Right kidney (tissue), 9 donors: ENCODE measurements around the gene TRAPPC11.
"Not testable (repeated sequence)": the region's sequence is repeated elsewhere in the genome, so short reads cannot be mapped to it uniquely, and the experiment has no call there.

Experiments used
- DNase-seq: peaks from one replicate; pipeline ENCODE4 v3.0.0-alpha.2; 2016
- long read RNA-seq, 8 donors: transcript quantifications; one replicate each; lab custom pipeline, GENCODE V29; 2026

The TRAPPC11 gene
- long read RNA-seq, donor 1, full-length matches to known transcripts: 3 of 15 reads
- long read RNA-seq, donor 1, partial matches to known transcripts: 12 of 15 reads
- long read RNA-seq, donor 1, other reads (novel, unspliced or antisense): 0 of 15 reads
- long read RNA-seq, donor 2, full-length matches to known transcripts: 1 of 1 reads
- long read RNA-seq, donor 2, partial matches to known transcripts: 0 of 1 reads
- long read RNA-seq, donor 2, other reads (novel, unspliced or antisense): 0 of 1 reads
- long read RNA-seq, donor 3, full-length matches to known transcripts: 3 of 3 reads
- long read RNA-seq, donor 3, partial matches to known transcripts: 0 of 3 reads
- long read RNA-seq, donor 3, other reads (novel, unspliced or antisense): 0 of 3 reads
- long read RNA-seq, donor 4, full-length matches to known transcripts: 1 of 1 reads
- long read RNA-seq, donor 4, partial matches to known transcripts: 0 of 1 reads
- long read RNA-seq, donor 4, other reads (novel, unspliced or antisense): 0 of 1 reads
- long read RNA-seq, donor 5: 0 reads
- long read RNA-seq, donor 6: 0 reads
- long read RNA-seq, donor 7, full-length matches to known transcripts: 5 of 5 reads
- long read RNA-seq, donor 7, partial matches to known transcripts: 0 of 5 reads
- long read RNA-seq, donor 7, other reads (novel, unspliced or antisense): 0 of 5 reads
- long read RNA-seq, donor 8, full-length matches to known transcripts: 2 of 2 reads
- long read RNA-seq, donor 8, partial matches to known transcripts: 0 of 2 reads
- long read RNA-seq, donor 8, other reads (novel, unspliced or antisense): 0 of 2 reads

DNA sequence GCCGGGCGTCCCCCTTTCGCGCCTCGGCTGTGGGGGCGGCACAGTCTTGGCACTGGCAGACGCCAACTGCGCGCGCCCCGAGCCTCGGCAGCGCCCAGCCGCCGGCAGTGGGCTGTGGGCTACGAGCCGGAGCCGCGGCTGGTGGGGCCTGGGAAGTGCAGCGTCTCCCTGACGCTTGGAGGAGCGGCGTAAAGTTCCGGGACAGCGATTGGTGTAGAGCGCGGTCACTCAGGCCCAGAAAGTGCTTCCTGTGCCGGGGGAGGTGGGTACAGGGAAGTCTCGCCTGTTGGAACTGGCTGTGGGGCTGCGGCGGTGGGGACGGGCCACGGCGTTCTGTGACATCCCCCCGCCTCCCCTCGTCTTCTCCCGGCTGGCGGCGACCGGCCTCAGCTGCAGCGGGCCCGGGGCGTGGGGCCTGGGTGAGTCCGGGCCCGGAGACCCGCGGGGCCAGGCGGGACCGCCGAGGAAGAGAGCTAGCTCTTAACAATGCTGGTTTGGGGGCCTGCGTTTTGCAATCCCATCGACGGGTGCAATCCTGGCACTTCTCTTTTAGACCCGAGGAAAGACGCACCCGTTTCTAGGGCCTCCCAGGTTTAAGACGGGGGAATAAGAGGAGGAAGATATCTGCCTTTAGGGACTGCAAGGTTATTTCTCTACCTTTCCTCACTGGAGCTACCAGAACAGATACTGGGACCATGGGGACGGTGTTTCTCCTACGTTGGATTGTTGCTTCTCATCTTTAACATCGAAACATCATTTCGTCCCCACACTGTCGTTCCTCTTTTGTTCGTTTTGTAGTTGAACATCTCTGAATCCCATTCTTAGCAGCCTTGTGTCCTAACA lies at the start of gene TRAPPC11, which contains the start of gene RWDD4:
Gene TRAPPC11 (plus strand): TSS at position 265 of the 843 bp plus-strand sequence. CDS start 4,575 bp downstream, outside the sequence.
Gene RWDD4 (minus strand): TSS at position 157 of the 843 bp plus-strand sequence. CDS start 233 bp downstream, outside the sequence.
- peak; percentile 96 for DNase-seq

DNA sequence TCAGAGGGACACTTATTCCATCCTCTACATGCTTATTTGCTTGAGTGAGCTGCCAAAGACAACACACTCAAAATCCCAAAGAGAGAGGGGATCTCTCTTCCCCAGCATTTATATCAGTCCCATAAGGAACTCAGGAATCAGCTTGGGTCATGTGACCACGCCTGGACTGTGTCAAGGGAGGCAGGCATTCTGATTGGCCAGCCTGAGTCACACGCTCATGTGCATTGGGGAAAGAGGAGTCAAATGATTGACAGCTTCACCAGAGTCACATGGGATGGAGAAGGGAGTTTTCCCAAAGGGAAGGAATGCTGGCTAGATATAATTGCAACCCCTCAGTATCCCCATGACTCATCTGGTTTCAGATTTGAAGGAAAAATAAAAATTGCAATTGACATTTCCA lies 49.1 kb upstream of the TRAPPC11 start:
- DNase-seq: no peak

DNA sequence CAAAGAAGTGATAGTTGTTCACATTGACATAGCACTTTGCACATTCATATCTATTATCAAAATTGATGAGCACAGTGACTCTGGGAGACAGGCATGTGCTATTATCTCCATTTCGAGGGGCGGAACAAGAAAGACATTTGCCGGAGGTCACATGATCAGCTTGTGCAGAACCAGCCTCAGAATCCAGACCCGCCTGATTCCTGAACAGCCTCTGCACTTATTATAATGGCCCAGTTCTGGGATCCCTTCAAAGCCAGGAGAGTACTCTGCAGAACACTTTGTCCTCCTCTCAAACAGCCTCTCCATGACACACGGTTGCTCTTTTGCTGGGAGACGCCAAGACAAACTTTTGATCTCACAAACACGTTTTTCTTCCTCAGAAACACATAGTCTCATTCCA lies 48.5 kb upstream of the TRAPPC11 start:
- no peak for DNase-seq

DNA sequence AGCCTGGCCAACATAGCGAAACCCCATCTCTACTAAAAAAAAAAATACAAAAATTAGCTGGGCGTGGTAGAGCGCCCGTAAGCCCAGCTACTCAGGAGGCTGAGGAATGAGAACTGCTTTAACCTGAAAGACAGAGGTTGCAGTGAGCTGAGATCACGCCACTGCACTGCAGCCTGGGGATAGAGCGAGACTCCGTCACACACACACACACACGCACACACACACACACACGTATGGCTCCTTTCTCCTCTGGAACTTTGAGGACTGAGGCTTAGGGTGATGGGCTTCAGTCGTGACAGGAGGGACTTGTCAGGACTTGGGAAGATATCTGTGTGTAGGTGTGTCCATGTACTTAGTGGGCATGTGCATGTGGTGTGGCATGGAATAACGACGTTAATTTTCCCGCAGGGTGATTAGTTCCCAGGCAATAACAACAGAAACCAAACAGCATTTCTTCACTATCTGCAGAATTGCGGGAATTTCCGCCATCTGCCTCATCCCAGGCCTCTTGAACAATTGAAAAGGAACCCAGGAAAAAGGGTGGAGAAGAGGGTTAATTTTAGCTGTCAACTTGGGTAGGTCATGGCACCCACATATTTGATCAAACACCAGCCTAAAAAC lies 47.8 kb upstream of the TRAPPC11 start:
- DNase-seq: no peak

DNA sequence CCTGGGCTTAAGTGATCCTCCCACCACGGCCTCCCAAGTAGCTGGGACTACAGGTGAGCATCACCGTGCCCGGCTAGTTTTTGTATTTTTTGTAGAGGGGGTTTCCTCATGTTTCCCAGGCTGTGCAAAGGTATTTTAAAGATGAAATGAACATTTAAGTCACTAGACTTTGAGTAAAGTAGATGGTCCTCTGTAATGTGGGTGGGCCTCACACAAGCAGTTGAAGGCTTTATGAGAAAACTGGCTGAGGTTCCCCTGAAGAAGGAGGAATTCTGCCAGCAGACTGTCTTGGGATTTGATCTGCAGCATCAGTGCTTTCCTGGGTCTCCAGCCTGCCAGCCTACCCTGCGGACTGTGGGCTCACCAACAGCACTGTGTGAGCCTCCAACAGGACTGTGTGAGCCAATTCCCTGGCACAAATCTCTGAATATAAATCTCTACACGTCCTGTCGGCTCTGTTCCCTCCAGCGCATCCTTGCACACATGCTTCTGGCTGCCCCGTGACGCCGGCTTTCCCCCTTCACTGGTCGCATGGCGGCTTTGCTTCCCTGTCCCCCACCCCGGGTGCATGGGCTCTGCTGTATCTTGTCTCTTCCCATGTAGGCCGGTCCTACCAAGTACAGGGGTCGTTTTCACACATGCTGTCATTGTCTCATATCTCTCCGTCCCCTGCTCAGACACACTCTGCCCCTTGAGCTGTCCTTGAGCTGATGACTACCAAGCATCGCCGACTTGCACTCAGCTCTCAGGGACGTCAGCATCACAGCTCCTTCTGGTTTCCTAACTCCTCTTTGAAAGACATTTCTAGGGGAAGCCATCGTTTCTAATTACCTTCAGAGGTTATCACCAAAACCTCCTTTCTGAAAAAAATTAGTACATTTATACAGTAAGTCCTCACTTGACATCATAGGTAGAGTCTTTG lies 46.5 kb upstream of the TRAPPC11 start:
- no peak for DNase-seq

DNA sequence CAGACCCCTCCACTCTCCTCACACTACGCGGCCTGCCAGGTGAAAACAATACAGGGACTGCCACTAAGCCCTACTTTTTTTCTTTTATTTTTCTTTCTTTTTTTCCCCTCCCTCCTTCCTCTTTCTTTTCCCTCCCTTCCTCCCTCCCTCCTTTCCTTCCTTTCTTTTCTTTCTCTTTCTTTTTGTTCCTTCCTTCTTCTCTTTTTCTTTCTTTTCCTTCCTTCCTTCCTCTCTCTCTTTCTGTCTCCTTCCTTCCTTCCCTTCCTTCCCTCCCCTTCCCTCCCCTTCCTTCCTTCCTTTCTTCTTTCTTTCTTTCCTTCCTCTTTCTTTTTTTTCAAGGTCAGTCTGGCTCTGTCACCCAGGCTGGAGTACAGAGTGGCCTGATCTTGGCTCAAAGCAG lies 42.0 kb upstream of the TRAPPC11 start:
- no peak for DNase-seq

DNA sequence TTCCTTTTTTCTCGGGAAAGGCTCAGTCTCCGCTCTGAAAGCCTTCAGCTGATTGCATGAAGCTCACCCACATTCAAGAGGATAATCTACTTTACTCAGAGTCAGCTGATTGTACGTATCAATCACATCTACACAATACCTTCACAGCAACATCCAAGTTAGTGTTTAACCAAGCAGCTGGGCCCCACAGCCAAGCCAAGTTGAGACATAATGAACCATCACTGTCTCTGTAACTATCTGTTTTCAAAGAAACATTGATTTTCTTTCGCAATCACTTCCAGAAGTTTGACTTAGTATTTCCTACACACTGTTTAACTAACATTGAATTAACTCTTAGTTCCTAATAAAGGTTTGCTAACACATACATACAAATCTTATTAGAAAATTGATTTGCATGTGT lies 40.4 kb upstream of the TRAPPC11 start:
- no peak for DNase-seq

DNA sequence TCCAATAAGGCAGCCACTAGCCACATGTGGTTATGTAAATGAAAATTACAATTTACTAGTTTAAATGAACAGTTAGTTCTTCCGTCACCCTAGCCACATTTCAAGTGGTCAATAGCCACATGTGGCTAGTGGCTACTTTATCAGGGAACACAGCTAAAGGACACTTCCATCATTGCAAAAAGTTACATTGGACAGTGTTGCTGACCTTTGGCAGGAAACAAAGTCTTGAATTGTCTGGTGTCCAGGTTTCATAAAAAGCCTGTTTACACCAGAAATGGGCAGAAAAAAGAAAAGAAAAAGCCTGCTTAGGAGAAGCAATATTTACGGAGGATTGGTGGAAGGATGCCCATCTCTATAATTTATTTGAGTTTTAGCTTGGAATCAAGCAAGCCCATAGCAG lies 38.7 kb upstream of the TRAPPC11 start:
- no peak for DNase-seq

DNA sequence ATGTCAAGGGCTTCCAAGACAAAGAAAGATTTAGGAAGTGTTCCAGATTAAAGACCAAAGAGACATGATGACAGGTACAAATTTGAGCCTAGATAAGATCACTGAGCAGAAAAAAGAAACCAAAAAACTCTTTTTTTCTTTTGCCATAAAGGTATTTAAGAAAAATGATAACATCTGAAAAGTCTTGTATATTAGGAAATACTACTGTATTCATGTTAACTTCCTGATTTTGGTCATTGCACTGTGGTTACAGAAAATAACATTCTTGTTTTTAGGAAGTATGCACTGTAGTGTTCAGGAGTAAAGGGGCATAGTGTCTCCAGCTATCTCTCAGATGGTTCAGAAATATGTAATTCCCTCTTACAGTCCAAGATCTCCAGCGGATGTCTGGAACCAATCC lies 37.2 kb upstream of the TRAPPC11 start:
- DNase-seq: no peak

DNA sequence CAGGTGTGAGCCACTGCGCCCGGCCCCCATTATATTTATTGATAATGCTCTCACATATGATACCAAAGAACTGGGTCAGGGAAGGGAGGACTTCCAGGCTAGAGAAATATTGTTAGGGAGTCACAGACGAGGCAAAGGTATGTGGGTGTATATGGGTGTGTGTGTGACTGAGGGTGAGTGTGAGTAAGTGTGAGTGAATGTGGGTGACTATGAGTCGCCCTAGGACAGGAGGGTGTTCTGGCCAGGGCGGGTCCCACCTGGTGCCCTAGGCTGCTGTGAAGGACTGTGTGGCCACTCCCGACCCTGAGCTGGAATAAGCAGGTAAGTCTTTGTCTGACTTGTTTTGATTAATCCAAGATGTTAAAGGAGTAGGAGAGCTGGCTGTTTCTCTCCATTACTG lies 34.5 kb upstream of the TRAPPC11 start:
- DNase-seq: no peak

DNA sequence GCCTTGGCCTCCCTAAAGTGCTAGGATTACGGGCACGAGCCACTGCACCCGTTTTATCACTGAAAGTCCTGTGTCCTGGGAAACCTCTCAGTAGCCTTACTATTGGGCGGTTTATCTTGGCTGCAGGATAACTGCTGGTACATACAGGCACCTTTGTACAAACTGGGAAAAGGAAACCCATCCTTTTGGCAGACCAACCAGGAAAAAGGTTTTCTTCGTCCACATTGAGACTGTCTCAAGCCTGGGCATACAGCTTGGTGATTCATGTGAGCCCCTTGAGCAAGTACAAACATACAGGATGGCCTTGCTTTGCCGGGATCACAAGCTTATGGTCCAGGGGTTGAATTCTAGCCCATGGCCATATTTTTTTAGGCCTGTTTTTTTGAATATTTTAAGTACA lies 32.9 kb upstream of the TRAPPC11 start:
- no peak for DNase-seq

DNA sequence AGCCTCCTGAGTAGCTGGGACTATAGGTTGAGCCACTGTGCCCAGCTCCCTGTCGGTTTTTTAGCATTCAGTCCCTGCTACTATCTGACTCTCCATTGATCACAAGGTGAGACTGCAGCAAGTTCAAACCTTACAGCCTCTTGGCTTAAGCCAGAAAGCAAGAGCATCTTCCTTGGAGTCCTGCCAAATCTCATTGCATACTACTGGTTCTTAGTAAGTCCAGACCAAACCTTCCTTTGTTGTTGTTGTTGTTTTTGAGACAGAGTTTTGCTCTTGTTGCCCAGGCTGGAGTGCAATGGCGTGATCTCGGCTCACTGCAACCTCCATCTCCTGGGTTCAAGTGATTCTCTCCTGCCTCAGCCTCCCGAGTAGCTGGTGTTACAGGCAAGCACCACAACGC lies 31.8 kb upstream of the TRAPPC11 start:
- DNase-seq: not testable (repeated sequence)

DNA sequence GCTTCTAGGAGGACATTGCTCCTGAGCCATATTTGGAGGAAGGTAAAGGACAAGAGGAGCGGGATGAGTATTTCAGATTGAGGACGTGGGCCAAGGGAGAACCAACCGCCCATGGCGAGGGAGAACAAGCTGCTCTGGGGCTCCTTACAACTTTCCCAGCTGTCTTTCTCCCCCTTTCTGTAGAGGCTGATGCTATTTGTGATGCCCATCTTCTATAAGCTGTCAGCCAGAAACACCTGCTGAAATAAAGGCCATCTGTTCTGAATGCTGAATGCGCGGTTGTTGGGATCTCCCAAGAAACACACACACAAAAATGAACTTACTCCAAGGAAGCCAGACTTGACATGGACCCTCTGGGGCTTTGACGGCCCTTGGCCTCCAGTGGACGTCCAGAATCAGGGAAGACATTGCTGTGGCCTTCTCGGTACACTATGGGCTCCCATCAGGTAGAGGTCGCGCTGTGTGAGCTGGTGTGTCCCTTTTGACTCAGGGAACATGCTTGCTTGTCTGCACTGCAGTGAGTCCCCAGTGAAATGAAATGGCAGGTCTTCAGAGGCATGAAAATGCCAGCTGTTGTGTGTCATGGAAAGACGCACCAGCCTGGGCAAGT lies 31.0 kb upstream of the TRAPPC11 start:
- no peak for DNase-seq

DNA sequence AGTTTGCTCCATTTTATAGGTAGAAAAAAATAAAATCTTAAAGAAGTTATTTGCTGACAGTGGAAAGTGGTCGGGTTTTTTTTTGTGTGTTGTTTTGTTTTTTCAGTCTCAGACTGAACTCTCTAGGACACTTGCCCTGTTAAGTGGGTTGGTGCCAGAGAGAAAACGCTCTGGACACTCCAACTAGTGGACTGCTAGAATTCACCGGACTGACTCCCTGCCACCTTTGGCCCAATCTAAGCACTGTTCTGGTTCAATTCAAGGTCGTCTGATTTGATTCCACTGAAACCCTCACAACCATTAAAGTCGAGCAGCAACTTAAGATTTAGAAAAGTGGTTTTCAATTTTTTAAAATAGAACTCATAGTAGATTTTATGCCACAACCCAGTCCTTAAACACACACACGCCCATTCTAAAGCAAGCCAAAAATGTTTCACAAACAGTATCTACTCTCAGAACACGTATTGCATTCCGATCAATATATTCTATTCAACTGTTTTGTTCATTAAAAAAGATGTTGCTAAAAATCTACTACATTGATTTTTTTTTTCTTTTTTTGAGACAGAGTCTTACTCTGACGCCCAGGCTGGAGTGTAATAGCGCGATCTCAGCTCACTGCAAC lies 27.4 kb upstream of the TRAPPC11 start:
- no peak for DNase-seq

DNA sequence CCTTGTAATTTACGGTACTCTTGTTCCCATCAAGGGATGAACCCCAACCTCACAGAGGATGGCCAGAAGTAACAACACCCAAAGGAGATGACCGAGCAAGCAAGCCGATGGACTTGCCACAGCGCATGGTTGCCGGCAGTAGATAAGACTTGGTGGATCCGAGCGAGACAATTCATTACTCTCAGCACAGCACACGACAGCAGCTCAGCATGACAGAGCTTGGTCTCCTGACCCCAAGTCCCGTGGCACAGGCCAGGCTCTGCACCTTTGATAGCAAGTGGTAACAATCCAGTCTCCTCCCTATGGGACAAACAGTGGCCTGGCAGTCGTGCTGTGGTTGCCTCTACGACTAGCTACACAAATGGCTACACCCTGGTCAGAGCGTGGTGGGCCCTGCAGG lies 26.4 kb upstream of the TRAPPC11 start:
- no peak for DNase-seq

DNA sequence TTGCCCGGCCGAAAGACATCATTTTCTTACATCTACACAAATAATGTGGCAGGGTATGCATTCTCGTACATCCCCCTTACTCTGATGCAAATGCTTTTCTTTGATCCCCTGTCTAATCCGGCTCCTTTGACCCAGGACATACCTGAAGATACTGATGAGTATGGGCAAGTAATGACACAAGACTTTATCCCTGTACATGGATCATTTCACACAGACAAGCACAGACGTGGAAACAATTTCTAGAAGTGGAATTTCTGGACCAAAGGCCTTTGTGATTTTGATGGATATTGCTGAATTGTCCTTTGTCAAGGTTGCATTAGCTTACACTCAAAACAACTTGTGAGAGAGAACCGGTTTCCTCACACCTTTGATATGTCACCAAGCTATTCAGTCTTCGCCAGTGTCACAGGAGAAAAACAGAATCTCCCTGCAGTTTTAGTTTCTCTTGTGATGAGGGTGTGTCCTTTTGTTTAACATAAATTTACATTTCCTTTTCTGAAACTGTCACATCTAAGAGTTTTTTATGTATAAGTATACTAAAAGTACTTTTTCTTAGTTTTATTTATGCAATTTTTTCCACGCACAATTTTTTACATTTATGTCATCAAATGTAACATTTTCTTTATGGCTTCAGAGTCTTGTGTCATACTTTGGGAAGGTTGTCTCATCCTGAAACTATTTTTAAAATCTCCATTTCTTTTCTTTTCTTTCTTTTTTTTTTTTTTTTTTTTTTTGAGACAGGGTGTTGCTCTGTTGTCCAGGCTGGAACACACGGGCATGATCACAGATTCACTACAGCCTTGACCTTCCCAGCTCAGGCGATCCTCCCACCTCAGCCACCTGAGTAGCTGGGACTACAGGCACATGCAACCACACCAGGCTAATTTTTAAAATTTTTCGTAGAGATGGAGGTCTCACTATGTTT lies 25.4 kb upstream of the TRAPPC11 start:
- DNase-seq: no peak

DNA sequence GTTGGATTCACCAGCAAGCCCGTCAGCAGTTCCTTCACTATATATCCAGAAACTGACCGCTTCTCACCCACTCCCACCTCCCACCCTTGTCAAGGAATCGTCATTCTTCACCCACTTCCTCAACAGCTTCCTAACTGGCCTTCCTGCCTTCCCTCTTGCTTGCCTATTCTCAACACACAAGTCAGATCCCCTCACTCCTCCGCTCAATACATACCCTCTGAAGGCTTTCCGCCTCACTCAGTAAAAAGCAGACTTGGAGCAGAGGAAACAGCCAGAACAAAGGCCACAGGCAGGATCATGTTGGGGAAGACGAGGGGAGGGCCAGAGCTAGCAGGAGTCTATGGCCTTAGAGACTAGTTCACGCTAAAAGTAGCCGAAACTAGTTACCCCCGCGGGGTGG lies 23.8 kb upstream of the TRAPPC11 start:
- DNase-seq: peak; percentile 50

DNA sequence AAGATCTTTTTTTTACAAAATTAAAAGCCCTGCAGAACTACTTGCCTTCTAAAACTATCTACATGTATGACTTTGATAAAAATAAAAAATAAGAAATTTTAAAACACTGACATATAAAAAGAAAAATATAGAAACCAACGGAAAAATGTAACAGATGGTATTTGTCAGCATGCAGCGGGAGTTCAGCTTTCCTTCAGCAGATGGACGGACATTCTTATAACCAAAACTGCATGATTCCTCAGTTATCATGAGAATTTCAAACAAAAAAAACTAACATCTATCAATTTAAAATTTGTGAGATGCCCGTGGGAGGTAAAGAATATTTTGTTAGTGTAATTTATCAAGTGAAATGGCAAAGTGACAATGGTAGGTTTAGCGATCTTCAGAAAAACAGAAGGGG lies 23.4 kb upstream of the TRAPPC11 start:
- DNase-seq: peak; percentile 31

DNA sequence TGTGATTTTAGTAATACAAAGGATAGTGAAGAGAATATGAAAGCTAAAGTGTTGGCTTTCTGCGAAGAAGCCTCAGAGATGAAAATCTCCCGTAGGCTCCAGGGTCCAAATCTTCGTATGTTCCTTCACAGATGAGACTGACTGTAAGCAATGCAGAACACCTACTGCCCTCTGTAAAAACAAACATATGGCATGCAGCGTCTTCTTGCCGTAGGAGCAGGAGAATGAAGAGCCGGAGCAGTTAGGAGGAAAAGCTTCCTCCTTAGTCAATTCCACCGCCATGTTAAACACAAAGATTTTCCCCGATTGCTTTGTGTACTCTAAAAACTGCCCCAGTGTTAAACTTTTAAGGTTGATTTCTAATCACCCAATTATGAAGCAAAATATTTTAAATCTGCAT lies 22.6 kb upstream of the TRAPPC11 start:
- no peak for DNase-seq
